Keratinocyte (primary cell): ENCODE measurements around the gene PLA2G4F. TPM values are rescaled to one million over a fixed set of nuclear protein-coding genes. Genes with fewer than 3 reads are reported as not detected.

Experiments
- DNase-seq: peaks from one replicate; pipeline ENCODE4 v3.0.0-alpha.2; 2011; ENCODE audit warnings: low read depth, missing footprints, low spot score
- FAIRE-seq: peaks from 2 replicates; lab custom pipeline; 2011; peaks lifted over from hg19 to GRCh38; lab: Jason Lieb, UNC
- H2AFZ ChIP-seq: 2 replicates; pipeline ENCODE4 v1.6.0; 2012; ENCODE audit warnings: low read length, control low read depth, inconsistent platforms; ENCODE audit not compliant: control insufficient read depth
- H3K27ac ChIP-seq: 2 replicates; pipeline ENCODE4 v1.5.1; 2011; ENCODE audit warnings: low read length; ENCODE audit not compliant: control insufficient read depth, insufficient read depth
- H3K27me3 ChIP-seq: 3 replicates; pipeline ENCODE4 v1.6.0; 2011; ENCODE audit warnings: low read length; ENCODE audit not compliant: control insufficient read depth, insufficient read depth; ENCODE audit errors: extremely low read depth
- H3K36me3 ChIP-seq, 2 experiments: 2 replicates in 1 of 2; 3 replicates in 1 of 2; pipeline ENCODE4 v1.5.1; 2011; ENCODE audit warnings: low read length in 2 of 2, mild to moderate bottlenecking in 1 of 2; ENCODE audit not compliant: control insufficient read depth in 2 of 2, insufficient read depth in 2 of 2; ENCODE audit errors: extremely low read depth in 1 of 2
- H3K4me1 ChIP-seq: 3 replicates; pipeline ENCODE4 v1.5.1; 2011; ENCODE audit warnings: low read length; ENCODE audit not compliant: control insufficient read depth, insufficient read depth; ENCODE audit errors: extremely low read depth
- H3K4me2 ChIP-seq: 3 replicates; pipeline ENCODE4 v1.6.0; 2011; ENCODE audit warnings: low read depth, low read length; ENCODE audit not compliant: control insufficient read depth, insufficient read depth; ENCODE audit errors: extremely low read depth
- H3K4me3 ChIP-seq, 3 experiments: fragments of 200-600 bp in 1 of 3; sonication (generic) in 1 of 3; 2 replicates in 2 of 3; 3 replicates in 1 of 3; pipeline ENCODE4 v1.5.1; 2011 to 2016; ENCODE audit warnings: low read length in 3 of 3, mild to moderate bottlenecking in 3 of 3, control low read depth in 2 of 3, inconsistent platforms in 1 of 3, low read depth in 1 of 3, mixed read lengths in 1 of 3, mixed run types in 1 of 3, moderate library complexity in 1 of 3; ENCODE audit not compliant: control insufficient read depth in 2 of 3, insufficient read depth in 2 of 3; ENCODE audit errors: extremely low read depth in 1 of 3
- H3K79me2 ChIP-seq: 2 replicates; pipeline ENCODE4 v1.6.0; 2012; ENCODE audit warnings: low read length; ENCODE audit not compliant: control insufficient read depth, insufficient read depth
- H3K9ac ChIP-seq: 3 replicates; pipeline ENCODE4 v1.6.0; 2011; ENCODE audit warnings: low read length; ENCODE audit not compliant: control insufficient read depth, insufficient read depth; ENCODE audit errors: extremely low read depth
- H3K9me1 ChIP-seq: 3 replicates; pipeline ENCODE4 v1.6.0; 2011; ENCODE audit warnings: low read length; ENCODE audit not compliant: control insufficient read depth, insufficient read depth; ENCODE audit errors: extremely low read depth
- H3K9me3 ChIP-seq: 2 replicates; pipeline ENCODE4 v1.5.1; 2012; ENCODE audit warnings: low read depth, low read length; ENCODE audit not compliant: control insufficient read depth
- H4K20me1 ChIP-seq: 3 replicates; pipeline ENCODE4 v1.6.0; 2011; ENCODE audit warnings: low read length; ENCODE audit not compliant: control insufficient read depth, insufficient read depth; ENCODE audit errors: extremely low read depth
- EZH2 ChIP-seq: IDR thresholded peaks from one replicate; pipeline ENCODE4 v1.6.1; 2012; ENCODE audit warnings: inconsistent platforms, mild to moderate bottlenecking, low read length, moderate library complexity
- dilution Hi-C: fragments of 300-500 bp; cut with MboI; formaldehyde crosslinking; loops from one replicate; pipeline ENCODE4 v1.7.0; 2020; ENCODE audit warnings: low sequenced_read_pairs; ENCODE audit not compliant: extremely low pct_ligation_motif_present
- polyA plus RNA-seq, 5 experiments: library from polyadenylated mRNA; depleted of rRNA in 3 of 5; stranded (reverse) in 3 of 5; stranded (forward) in 1 of 5; unstranded in 1 of 5; fragments of >200 nt; gene quantifications; 1 replicate in 1 of 5; 2 replicates in 3 of 5; 3 replicates in 1 of 5; pipeline versions ENCODE4 v1.2.1 to v1.2.3, GENCODE V29; 2011 to 2012; ENCODE audit warnings: missing spikeins in 2 of 5, low read depth in 1 of 5, low replicate concordance in 1 of 5
- TF ChIP-seq, protein P1 (sequence below), 3 experiments: IDR thresholded peaks in 1 of 3; conservative IDR thresholded peaks in 1 of 3; optimal IDR thresholded peaks in 1 of 3; 2 replicates in 2 of 3; 3 replicates in 1 of 3; pipeline versions ENCODE3 to v1.5.1; 2011; ENCODE audit warnings: low read length in 3 of 3, mild to moderate bottlenecking in 3 of 3, moderate library complexity in 2 of 3, control low read depth in 1 of 3, inconsistent platforms in 1 of 3; ENCODE audit not compliant: insufficient read depth in 2 of 3; ENCODE audit errors: extremely low read depth in 1 of 3

The PLA2G4F gene
- polyA plus RNA-seq, 1 donor (not counting 4 experiments of a cell fraction or from before 2014, with no cell fraction given) = 4.4 TPM

- no peak overlapping the region for H3K27ac ChIP-seq
- FAIRE-seq (no peak), DNase-seq (no peak)
- no peak overlapping the region for H3K9ac ChIP-seq
- no peaks in the 10 kb centered on the region for H3K9me1 ChIP-seq
- no peak overlapping the region for H2AFZ ChIP-seq
- dilution Hi-C loops = no loop called here
- H4K20me1 ChIP-seq = no peaks in the 10 kb centered on the region
- no peak for TF ChIP-seq EZH2
- TF ChIP-seq, protein P1, sequence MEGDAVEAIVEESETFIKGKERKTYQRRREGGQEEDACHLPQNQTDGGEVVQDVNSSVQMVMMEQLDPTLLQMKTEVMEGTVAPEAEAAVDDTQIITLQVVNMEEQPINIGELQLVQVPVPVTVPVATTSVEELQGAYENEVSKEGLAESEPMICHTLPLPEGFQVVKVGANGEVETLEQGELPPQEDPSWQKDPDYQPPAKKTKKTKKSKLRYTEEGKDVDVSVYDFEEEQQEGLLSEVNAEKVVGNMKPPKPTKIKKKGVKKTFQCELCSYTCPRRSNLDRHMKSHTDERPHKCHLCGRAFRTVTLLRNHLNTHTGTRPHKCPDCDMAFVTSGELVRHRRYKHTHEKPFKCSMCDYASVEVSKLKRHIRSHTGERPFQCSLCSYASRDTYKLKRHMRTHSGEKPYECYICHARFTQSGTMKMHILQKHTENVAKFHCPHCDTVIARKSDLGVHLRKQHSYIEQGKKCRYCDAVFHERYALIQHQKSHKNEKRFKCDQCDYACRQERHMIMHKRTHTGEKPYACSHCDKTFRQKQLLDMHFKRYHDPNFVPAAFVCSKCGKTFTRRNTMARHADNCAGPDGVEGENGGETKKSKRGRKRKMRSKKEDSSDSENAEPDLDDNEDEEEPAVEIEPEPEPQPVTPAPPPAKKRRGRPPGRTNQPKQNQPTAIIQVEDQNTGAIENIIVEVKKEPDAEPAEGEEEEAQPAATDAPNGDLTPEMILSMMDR (optimal IDR thresholded peaks at IDR 0.05 in 1 of 3, IDR thresholded peaks at IDR 0.05 in 1 of 3, conservative IDR thresholded peaks at IDR 0.05 in 1 of 3; ENCODE audit: extremely low read depth in 1 of 3, insufficient read depth in 2 of 3, low read length in 3 of 3) = no peak
- peaks cover 13 to 18% of the 10 kb centered on the region in 2 experiments for H3K36me3 ChIP-seq
- H3K4me1 ChIP-seq = no peaks in the 10 kb centered on the region
- no peaks in the 10 kb centered on the region for H3K79me2 ChIP-seq
- H3K4me3 ChIP-seq = no peak overlapping the region
- H3K27me3 ChIP-seq = no peaks in the 10 kb centered on the region
- H3K9me3 ChIP-seq = no peaks in the 10 kb centered on the region
- no peak overlapping the region for H3K4me2 ChIP-seq
Measured at GRCh38 chr15:42171795-42172194, 15.4 kb upstream of the PLA2G4F start.

DNA sequence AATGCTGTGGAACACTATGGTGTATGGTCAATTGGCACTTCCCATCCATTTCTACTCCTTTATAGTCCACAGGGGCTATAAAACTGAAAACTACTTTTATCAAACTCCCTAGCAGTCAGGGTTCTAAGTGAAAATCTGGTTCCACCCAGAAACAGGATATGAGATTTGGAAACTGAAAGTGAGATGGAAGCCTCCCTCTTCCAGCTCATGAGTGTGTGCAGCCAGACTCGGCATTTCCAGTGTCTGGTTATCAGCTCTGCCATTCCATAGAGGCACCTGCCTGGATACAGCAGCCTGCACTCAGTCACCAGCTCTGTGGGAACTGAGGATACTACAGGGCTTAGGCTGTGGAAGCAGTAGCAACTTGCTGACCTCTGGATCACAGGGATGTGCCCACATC, 14.7 kb upstream of the PLA2G4F start:
- no peak for FAIRE-seq
- no peak overlapping the region for H3K4me2 ChIP-seq
- no peaks in the 10 kb centered on the region for H3K9me1 ChIP-seq
- H3K27me3 ChIP-seq = no peaks in the 10 kb centered on the region
- no peaks in the 10 kb centered on the region for H3K79me2 ChIP-seq
- H3K4me1 ChIP-seq = no peaks in the 10 kb centered on the region
- no peak overlapping the region for H3K4me3 ChIP-seq
- H3K9ac ChIP-seq = no peak overlapping the region
- no peak for DNase-seq
- dilution Hi-C loops = no loop called here
- TF ChIP-seq EZH2 = no peak
- TF ChIP-seq, protein P1 (optimal IDR thresholded peaks at IDR 0.05 in 1 of 3, IDR thresholded peaks at IDR 0.05 in 1 of 3, conservative IDR thresholded peaks at IDR 0.05 in 1 of 3; ENCODE audit: extremely low read depth in 1 of 3, insufficient read depth in 2 of 3, low read length in 3 of 3) = no peak
- no peaks in the 10 kb centered on the region for H4K20me1 ChIP-seq
- no peak overlapping the region for H2AFZ ChIP-seq
- H3K36me3 ChIP-seq = peaks cover 20 to 24% of the 10 kb centered on the region in 2 experiments
- no peaks in the 10 kb centered on the region for H3K9me3 ChIP-seq
- H3K27ac ChIP-seq = no peak overlapping the region
